ENCODE measurements around the gene ZNF366.

- TF ChIP-seq ZFP30 (CRISPR knock-in tag; IDR thresholded peaks at IDR 0.05) (no peak), ZNF565 (CRISPR knock-in tag; conservative IDR thresholded peaks at IDR 0.05; ENCODE audit: low read depth) (no peak), ARNTL (CRISPR knock-in tag; IDR thresholded peaks at IDR 0.05; ENCODE audit: borderline replicate concordance, low read depth) (no peak)
Measured at GRCh38 chr5:72486371-72486770, 20.8 kb downstream of the ZNF366 start.

Measured in SK-N-SH treated with all-trans-retinoic acid at 6 μM for 48 hours (cell line).